GM12878 (cell line): ENCODE results near the gene C20orf144. TPM values are rescaled to one million over a fixed set of nuclear protein-coding genes. Genes with fewer than 3 reads are reported as not detected.

Source experiments
- ATAC-seq: fragments of 200-7000 bp; cut with Tn5 transposase; 3 replicates; pipeline ENCODE4 v1.9.1; 2020; ENCODE audit warnings: mild to moderate bottlenecking, moderate library complexity
- BruUV-seq: library from RNA; stranded (reverse); fragments of 400-500 nt; replicated peaks from 2 replicates; lab custom pipeline; 2021; lab: Mats Ljungman, UMichigan
- CTCF ChIA-PET: fragments of 300-600 bp; sonication (Branson Sonifier 250); formaldehyde crosslinking; extraction: SDS; loops from one replicate; lab custom pipeline; 2021; ENCODE audit warnings: inconsistent platforms; lab: Yijun Ruan, JAX
- POLR2A ChIA-PET: fragments of 350-600 bp; formaldehyde crosslinking; extraction: SDS; loops from one replicate; lab custom pipeline; 2021; ENCODE audit warnings: inconsistent platforms; lab: Charles Lee
- RAD21 ChIA-PET: fragments of 300-600 bp; sonication (Branson Sonifier 250); formaldehyde crosslinking; loops from one replicate; lab custom pipeline; 2023; ENCODE audit warnings: antibody characterized with exemption; ENCODE audit not compliant: unreplicated experiment; lab: Charles Lee
- SMC1A ChIA-PET: fragments of 300-600 bp; sonication (Branson Sonifier 250); formaldehyde crosslinking; loops from one replicate; lab custom pipeline; 2023; ENCODE audit not compliant: unreplicated experiment, uncharacterized antibody; lab: Charles Lee
- DNase-seq: peaks from one replicate; pipeline ENCODE4 v3.0.0-alpha.2; 2011; ENCODE audit warnings: low read depth, low spot score
- FAIRE-seq: peaks from 3 replicates; lab custom pipeline; 2011; peaks lifted over from hg19 to GRCh38; lab: Jason Lieb, UNC
- H2AFZ ChIP-seq: 2 replicates; pipeline ENCODE4 v1.6.0; 2011; ENCODE audit warnings: low read depth, low read length, control low read depth; ENCODE audit not compliant: control insufficient read depth
- H3K27ac ChIP-seq: 2 replicates; pipeline ENCODE4 v1.5.1; 2011; ENCODE audit warnings: control low read depth; ENCODE audit not compliant: control insufficient read depth, insufficient read depth
- H3K27me3 ChIP-seq, 2 experiments: replicated peaks in 1 of 2; 2 replicates each; pipeline versions ENCODE4 v1.6.0 to v1.6.1; 2011; ENCODE audit warnings: low read length in 1 of 2; ENCODE audit not compliant: control insufficient read depth in 2 of 2, insufficient read depth in 2 of 2
- H3K36me3 ChIP-seq, 2 experiments: 2 replicates each; pipeline ENCODE4 v1.5.1; 2011; ENCODE audit warnings: low read length in 1 of 2; ENCODE audit not compliant: control insufficient read depth in 2 of 2, insufficient read depth in 2 of 2
- H3K4me1 ChIP-seq: 2 replicates; pipeline ENCODE4 v1.6.1; 2011; ENCODE audit warnings: mild to moderate bottlenecking, low read length, moderate library complexity, mixed read lengths; ENCODE audit not compliant: control insufficient read depth, insufficient read depth
- H3K4me2 ChIP-seq: 2 replicates; pipeline ENCODE4 v1.6.0; 2011; ENCODE audit warnings: control low read depth; ENCODE audit not compliant: control insufficient read depth, insufficient read depth
- H3K4me3 ChIP-seq: fragments of 200-600 bp; sonication (generic); 2 replicates; pipeline ENCODE4 v1.5.1; 2016
- H3K79me2 ChIP-seq: 2 replicates; pipeline ENCODE4 v1.6.0; 2011; ENCODE audit warnings: low read length; ENCODE audit not compliant: control insufficient read depth, insufficient read depth
- H3K9ac ChIP-seq: 2 replicates; pipeline ENCODE4 v1.8.0; 2011; ENCODE audit warnings: low read length, control low read depth, mixed read lengths; ENCODE audit not compliant: control insufficient read depth, insufficient read depth
- H3K9me3 ChIP-seq: replicated peaks from 3 replicates; pipeline ENCODE4 v1.5.1; 2011; ENCODE audit warnings: mild to moderate bottlenecking, low read length; ENCODE audit not compliant: control insufficient read depth, insufficient read depth
- H4K20me1 ChIP-seq: 2 replicates; pipeline ENCODE4 v1.6.0; 2011; ENCODE audit not compliant: control insufficient read depth, insufficient read depth
- BHLHE40 ChIP-seq, 2 experiments: fragments of 450-650 bp in 1 of 2; IDR thresholded peaks; 2 replicates each; pipeline ENCODE4 v1.6.1; 2011 to 2017; ENCODE audit warnings: low read depth in 2 of 2, borderline replicate concordance in 1 of 2, improper control_type of control experiment in 1 of 2, low read length in 1 of 2, mild to moderate bottlenecking in 1 of 2
- CBFB ChIP-seq: IDR thresholded peaks from 2 replicates; pipeline ENCODE4 v1.6.1; 2016; ENCODE audit warnings: antibody characterized with exemption, low read depth
- EED ChIP-seq: sonication (generic); IDR thresholded peaks from 2 replicates; pipeline ENCODE4 v1.6.1; 2016; ENCODE audit warnings: antibody characterized with exemption, low read depth
- FOXM1 ChIP-seq: IDR thresholded peaks from 2 replicates; pipeline ENCODE4 v1.6.1; 2012; ENCODE audit warnings: low read depth, mild to moderate bottlenecking, inconsistent platforms, low read length, moderate library complexity
- KAT2A ChIP-seq: conservative IDR thresholded peaks from 2 replicates; pipeline ENCODE4 v1.6.1; 2011; ENCODE audit warnings: low read depth, low read length; ENCODE audit not compliant: control insufficient read depth
- NR2F1 ChIP-seq: fragments of 450-650 bp; conservative IDR thresholded peaks from 2 replicates; pipeline ENCODE4 v1.6.1; 2017; ENCODE audit warnings: mild to moderate bottlenecking
- SREBF2 ChIP-seq: IDR thresholded peaks from 2 replicates; pipeline ENCODE4 v1.6.1; 2012; ENCODE audit warnings: mild to moderate bottlenecking, low read length
- TAF1 ChIP-seq: IDR thresholded peaks from 2 replicates; pipeline ENCODE4 v1.6.1; 2011; ENCODE audit warnings: mild to moderate bottlenecking, low read depth, low read length, borderline replicate concordance
- TCF7 ChIP-seq: IDR thresholded peaks from 2 replicates; pipeline ENCODE4 v1.6.1; 2014; ENCODE audit warnings: antibody characterized with exemption, borderline replicate concordance
- ZNF622 ChIP-seq: fragments of 450-650 bp; IDR thresholded peaks from 2 replicates; pipeline ENCODE4 v1.6.1; 2017; ENCODE audit warnings: mild to moderate bottlenecking, inconsistent platforms
- WGBS: methylation state at CpG from one replicate; pipeline ENCODE4 v1.1.6; 2016; ENCODE audit warnings: low lambda C conversion rate; ENCODE audit not compliant: insufficient replicate concordance, insufficient coverage; ENCODE audit errors: missing lambda C conversion rate; 5-methylcytosine and 5-hydroxymethylcytosine counted together
- in situ Hi-C: fragments of 300-500 bp; cut with MboI; formaldehyde crosslinking; loops from 9 replicates; pipeline ENCODE4 v1.14.3; 2018; ENCODE audit warnings: mixed read lengths
- intact Hi-C: fragments of 100-400 bp; cut with micrococcal nuclease; formaldehyde crosslinking; loops from one replicate; pipeline ENCODE4 v1.14.2; 2022; ENCODE audit not compliant: unreplicated experiment
- polyA plus RNA-seq, 11 experiments: library from polyadenylated mRNA; depleted of rRNA in 4 of 11; unstranded in 6 of 11; stranded (reverse) in 5 of 11; fragments of >200 nt; fragmentation: Nextera tagmentation in 4 of 11; fragmentation: Illumina TruSeq in 1 of 11; extraction: Ambion mirVana in 4 of 11; extraction: Trizol in 1 of 11; gene quantifications; 1 replicate in 1 of 11; 2 replicates in 10 of 11; pipeline versions ENCODE4 v1.2.1 to v1.2.3, GENCODE V29; 2011 to 2016; ENCODE audit warnings: inconsistent platforms in 2 of 11, missing spikeins in 2 of 11, low read depth in 1 of 11
- total RNA-seq, 4 experiments: library from RNA; depleted of rRNA in 3 of 4; stranded (reverse); fragments of >200 nt in 3 of 4; fragmentation: Illumina TruSeq in 1 of 4; extraction: Trizol in 1 of 4; gene quantifications; 2 replicates each; pipeline versions ENCODE4 v1.2.1 to v1.2.3, GENCODE V29; 2013 to 2021

The C20orf144 gene
- total and polyA plus RNA-seq, 10 of the 15 experiments (the other 5 are each of a cell fraction or from before 2014, with no cell fraction given): 0.04 to 0.62 (median 0.23) TPM; not detected in 2

DNA sequence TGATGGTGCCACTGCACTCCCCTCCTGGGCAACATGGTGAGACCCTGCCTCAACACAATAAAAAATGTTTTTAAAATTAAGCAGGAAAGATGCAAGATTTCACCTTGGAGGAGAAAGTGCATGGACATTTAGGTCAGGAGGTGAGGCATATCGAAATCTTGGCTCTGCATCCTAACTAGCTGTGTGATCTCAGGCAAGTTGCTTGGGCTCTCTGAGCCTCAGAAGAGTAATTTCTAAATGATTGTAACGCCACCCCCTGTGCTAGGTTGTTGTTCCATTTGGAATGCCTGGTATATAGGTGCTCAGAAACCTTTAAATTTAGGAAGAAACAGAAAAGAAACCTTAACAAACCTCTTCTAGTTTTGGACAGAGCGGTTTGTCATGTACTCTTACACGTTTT is 35.9 kb upstream of the C20orf144 start:
- H3K4me1 ChIP-seq: no peaks in the 10 kb centered on the region
- no peak overlapping the region for H3K4me3 ChIP-seq
- TF ChIP-seq ZNF622 (no peak), EED (no peak), KAT2A (no peak), CBFB (no peak), TAF1 (no peak), TCF7 (no peak), NR2F1 (no peak), FOXM1 (no peak), SREBF2 (no peak), BHLHE40 (IDR thresholded peaks at IDR 0.05; ENCODE audit: borderline replicate concordance in 1 of 2, low read depth in 2 of 2, low read length in 1 of 2) (no peak)
- WGBS: 99% methylated on average over 4 of the region's 4 CpGs
- in situ Hi-C loops: no loop called here
- intact Hi-C loops: no loop called here
- no peak for ATAC-seq
- no peaks in the 10 kb centered on the region for H3K27me3 ChIP-seq
- ChIA-PET SMC1A (interaction anchor here (0.9 to 1.4 kb wide), 2 partner anchors 54 to 104 kb away, joined by 3 read pairs; no protein-coding TSS in a partner anchor), POLR2A (no interaction called here), RAD21 (no interaction called here), CTCF (no interaction called here)
- no peak overlapping the region for H3K4me2 ChIP-seq
- H3K36me3 ChIP-seq: peaks cover 3% of the 10 kb centered on the region in 2 experiments; a peak in 3 of 4 replicates
- no peak overlapping the region for H3K27ac ChIP-seq
- no peak overlapping the region for H2AFZ ChIP-seq
- DNase-seq: no peak
- no peak for FAIRE-seq
- no peaks in the 10 kb centered on the region for H4K20me1 ChIP-seq
- H3K79me2 ChIP-seq: no peaks in the 10 kb centered on the region
- BruUV-seq: no TSS peak
- no peaks in the 10 kb centered on the region for H3K9me3 ChIP-seq
- no peak overlapping the region for H3K9ac ChIP-seq
